ENCODE data around the gene TMBIM6.

DNA sequence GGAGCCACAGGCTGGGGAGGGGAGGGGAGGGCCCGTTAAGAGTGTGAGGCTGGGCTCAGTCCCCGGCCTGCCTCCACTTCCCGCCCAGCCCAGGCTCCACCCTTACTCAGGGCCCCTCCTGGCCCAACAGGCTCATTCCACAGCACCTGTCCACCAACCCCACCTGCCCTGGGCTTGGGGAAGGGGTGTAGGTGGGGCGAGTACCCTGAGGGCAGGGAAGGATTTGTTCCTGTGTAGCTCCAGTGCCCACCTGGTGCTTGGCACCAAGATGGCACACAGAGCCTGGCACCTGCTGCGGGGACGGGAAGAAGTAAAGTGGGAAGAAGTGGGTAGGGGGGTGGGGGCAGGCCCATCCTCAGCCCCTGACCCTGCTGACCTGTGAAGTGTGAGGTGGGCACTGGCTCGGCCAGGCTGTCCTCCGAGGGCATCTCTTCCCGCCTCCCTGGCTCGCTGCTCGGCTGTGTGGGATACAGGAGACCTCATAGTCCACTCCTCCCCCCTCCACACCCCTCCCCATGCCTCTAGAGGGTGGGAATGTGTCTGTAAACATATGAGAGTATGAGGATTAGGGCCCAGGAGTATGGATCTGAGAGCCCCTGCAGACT, 51.7 kb downstream of the TMBIM6 start:
- no peak for TF ChIP-seq POLR2AphosphoS5 (IDR thresholded peaks at IDR 0.05)
- TF ChIP-seq, protein P1, sequence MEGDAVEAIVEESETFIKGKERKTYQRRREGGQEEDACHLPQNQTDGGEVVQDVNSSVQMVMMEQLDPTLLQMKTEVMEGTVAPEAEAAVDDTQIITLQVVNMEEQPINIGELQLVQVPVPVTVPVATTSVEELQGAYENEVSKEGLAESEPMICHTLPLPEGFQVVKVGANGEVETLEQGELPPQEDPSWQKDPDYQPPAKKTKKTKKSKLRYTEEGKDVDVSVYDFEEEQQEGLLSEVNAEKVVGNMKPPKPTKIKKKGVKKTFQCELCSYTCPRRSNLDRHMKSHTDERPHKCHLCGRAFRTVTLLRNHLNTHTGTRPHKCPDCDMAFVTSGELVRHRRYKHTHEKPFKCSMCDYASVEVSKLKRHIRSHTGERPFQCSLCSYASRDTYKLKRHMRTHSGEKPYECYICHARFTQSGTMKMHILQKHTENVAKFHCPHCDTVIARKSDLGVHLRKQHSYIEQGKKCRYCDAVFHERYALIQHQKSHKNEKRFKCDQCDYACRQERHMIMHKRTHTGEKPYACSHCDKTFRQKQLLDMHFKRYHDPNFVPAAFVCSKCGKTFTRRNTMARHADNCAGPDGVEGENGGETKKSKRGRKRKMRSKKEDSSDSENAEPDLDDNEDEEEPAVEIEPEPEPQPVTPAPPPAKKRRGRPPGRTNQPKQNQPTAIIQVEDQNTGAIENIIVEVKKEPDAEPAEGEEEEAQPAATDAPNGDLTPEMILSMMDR (IDR thresholded peaks at IDR 0.05) = no peak

All from esophagus muscularis mucosa (tissue), 3 donors.